Effector CD8-positive, alpha-beta T cell (primary cell): ENCODE results near the gene HJURP.

Experiments
- DNase-seq: peaks from one replicate; lab custom pipeline; 2025; lab: John Stamatoyannopoulos, UW

HJURP gene

GRCh38 chr2:233793465-233794127 lies 60.7 kb downstream of the HJURP start:
- DNase-seq, result no peak

GRCh38 chr2:233792720-233793119 lies 61.6 kb downstream of the HJURP start:
- DNase-seq, result no peak

GRCh38 chr2:233791883-233792329 lies 62.4 kb downstream of the HJURP start:
- DNase-seq, result no peak

GRCh38 chr2:233791151-233791882 lies 63.0 kb downstream of the HJURP start:
- no peak for DNase-seq

- DNase-seq, result no peak
These were observed 64.8 kb downstream of the HJURP start for GRCh38 chr2:233789554-233789953.
